Spleen (tissue), 7 donors: ENCODE results near the gene MTFR1L.

ENCODE experiments used
- CTCF ChIP-seq, 11 experiments: fragments of 200-600 bp in 7 of 11; fragments of 450-650 bp in 4 of 11; sonication (generic) in 4 of 11; IDR thresholded peaks in 8 of 11; conservative IDR thresholded peaks in 3 of 11; 1 replicate in 7 of 11; 2 replicates in 4 of 11; pipeline versions ENCODE4 v1.4.0 to v1.8.0; 2016 to 2021; ENCODE audit warnings: antibody characterized with exemption in 11 of 11, inconsistent platforms in 4 of 11, mild to moderate bottlenecking in 1 of 11
- POLR2A ChIP-seq, 3 donors: fragments of 450-650 bp; IDR thresholded peaks; one replicate each; pipeline ENCODE4 v1.5.1; 2017; ENCODE audit warnings: antibody characterized with exemption in 3 of 3, mild to moderate bottlenecking in 1 of 3
- donor health status: DM: no; HTN: no; CAD: no; lungs with moderate emphysema.
- donor health status: DM: no; HTN: no; CAD: no.
- donor health status: DM: no; HTN: no; CAD: no.

- no peak for TF ChIP-seq POLR2A (IDR thresholded peaks at IDR 0.05)
- TF ChIP-seq CTCF (IDR thresholded peaks at IDR 0.05 in 8 of 11, conservative IDR thresholded peaks at IDR 0.05 in 3 of 11), result no peak
Measured at GRCh38 chr1:25844536-25845337, 25.0 kb downstream of the MTFR1L start.
